HEK293 (cell line): ENCODE measurements around the gene OR4D5.

Experiments used
- CTCF ChIA-PET: fragments of 350-600 bp; formaldehyde crosslinking; extraction: SDS; loops from one replicate; lab custom pipeline; 2021; ENCODE audit warnings: antibody characterized with exemption; lab: Yijun Ruan, JAX
- POLR2A ChIA-PET: fragments of 300-600 bp; formaldehyde crosslinking; extraction: SDS; loops from one replicate; lab custom pipeline; 2020; ENCODE audit warnings: antibody characterized with exemption, inconsistent platforms; lab: Yijun Ruan, JAX
- H3K27ac ChIP-seq: fragments of 200-500 bp; sonication (Bioruptor generic); 2 replicates; pipeline ENCODE4 v1.5.1; 2014; ENCODE audit warnings: low read depth, low read length, control low read depth, inconsistent platforms; ENCODE audit errors: extremely low read depth
- H3K36me3 ChIP-seq, 2 experiments: fragments of 200-500 bp in 1 of 2; sonication (Bioruptor generic) in 1 of 2; 1 replicate in 1 of 2; 2 replicates in 1 of 2; pipeline ENCODE4 v1.5.1; 2014 to 2017; ENCODE audit warnings: inconsistent platforms in 2 of 2, low read length in 2 of 2; ENCODE audit not compliant: control insufficient read depth in 2 of 2, insufficient read depth in 1 of 2
- H3K4me1 ChIP-seq: fragments of 200-500 bp; sonication (Bioruptor generic); 2 replicates; pipeline ENCODE4 v1.5.1; 2014; ENCODE audit warnings: mild to moderate bottlenecking, low read length, inconsistent platforms; ENCODE audit not compliant: control insufficient read depth, insufficient read depth
- H3K4me3 ChIP-seq: 2 replicates; pipeline ENCODE4 v1.5.1; 2011; ENCODE audit warnings: low read depth, mild to moderate bottlenecking, control low read depth, low read length, moderate library complexity
- H3K9me3 ChIP-seq: fragments of 200-500 bp; sonication (Bioruptor generic); 2 replicates; pipeline ENCODE4 v1.5.1; 2014; ENCODE audit warnings: low read depth, low read length, inconsistent platforms; ENCODE audit not compliant: control insufficient read depth, insufficient read depth
- FEZF1 ChIP-seq: fragments of 450-650 bp; formaldehyde crosslinking; IDR thresholded peaks from 2 replicates; pipeline ENCODE4 v1.5.1; 2016; ENCODE audit warnings: missing biosample characterization, missing genetic modification characterization
- PRDM1 ChIP-seq: fragments of 450-650 bp; formaldehyde crosslinking; IDR thresholded peaks from 2 replicates; pipeline ENCODE4; 2016; ENCODE audit warnings: missing biosample characterization, missing genetic modification characterization
- PRDM2 ChIP-seq: fragments of 450-650 bp; formaldehyde crosslinking; IDR thresholded peaks from 2 replicates; pipeline ENCODE4 v1.5.1; 2016; ENCODE audit warnings: missing biosample characterization, missing genetic modification characterization, borderline replicate concordance
- ZBTB1 ChIP-seq: fragments of 450-650 bp; formaldehyde crosslinking; IDR thresholded peaks from 2 replicates; pipeline ENCODE4 v1.5.1; 2016; ENCODE audit warnings: missing biosample characterization, missing genetic modification characterization
- ZBTB20 ChIP-seq: fragments of 450-650 bp; formaldehyde crosslinking; IDR thresholded peaks from 2 replicates; pipeline ENCODE4 v1.5.1; 2016; ENCODE audit warnings: missing biosample characterization, missing genetic modification characterization
- ZBTB21 ChIP-seq: fragments of 450-650 bp; formaldehyde crosslinking; IDR thresholded peaks from 2 replicates; pipeline ENCODE4 v1.5.1; 2017; ENCODE audit warnings: missing biosample characterization, missing genetic modification characterization
- ZNF10 ChIP-seq: fragments of 450-650 bp; formaldehyde crosslinking; IDR thresholded peaks from 2 replicates; pipeline ENCODE4 v1.5.1; 2017; ENCODE audit warnings: missing biosample characterization, missing genetic modification characterization
- ZNF138 ChIP-seq: fragments of 450-650 bp; formaldehyde crosslinking; IDR thresholded peaks from 2 replicates; pipeline ENCODE4 v1.5.1; 2016; ENCODE audit warnings: missing biosample characterization, missing genetic modification characterization, borderline replicate concordance
- ZNF146 ChIP-seq: fragments of 450-650 bp; formaldehyde crosslinking; IDR thresholded peaks from 2 replicates; pipeline ENCODE4 v1.5.1; 2016; ENCODE audit warnings: missing biosample characterization, missing genetic modification characterization
- ZNF18 ChIP-seq: fragments of 450-650 bp; formaldehyde crosslinking; IDR thresholded peaks from 2 replicates; pipeline ENCODE4 v1.5.1; 2016; ENCODE audit warnings: missing biosample characterization, missing genetic modification characterization
- ZNF214 ChIP-seq: fragments of 450-650 bp; formaldehyde crosslinking; IDR thresholded peaks from 2 replicates; pipeline ENCODE4 v1.5.1; 2017; ENCODE audit warnings: missing biosample characterization, mild to moderate bottlenecking, missing genetic modification characterization, borderline replicate concordance
- ZNF362 ChIP-seq: fragments of 450-650 bp; formaldehyde crosslinking; IDR thresholded peaks from 2 replicates; pipeline ENCODE4 v1.5.1; 2016; ENCODE audit warnings: missing biosample characterization, missing genetic modification characterization
- ZNF48 ChIP-seq: fragments of 450-650 bp; formaldehyde crosslinking; IDR thresholded peaks from 2 replicates; pipeline ENCODE4 v1.5.1; 2016; ENCODE audit warnings: missing biosample characterization, missing genetic modification characterization
- ZNF521 ChIP-seq: fragments of 450-650 bp; formaldehyde crosslinking; IDR thresholded peaks from 2 replicates; pipeline ENCODE4 v1.5.1; 2017; ENCODE audit warnings: missing biosample characterization, mild to moderate bottlenecking, missing genetic modification characterization
- ZNF629 ChIP-seq: fragments of 450-650 bp; formaldehyde crosslinking; IDR thresholded peaks from 2 replicates; pipeline ENCODE4 v1.5.1; 2017; ENCODE audit warnings: missing biosample characterization, missing genetic modification characterization
- ZNF670 ChIP-seq: fragments of 450-650 bp; formaldehyde crosslinking; IDR thresholded peaks from 2 replicates; pipeline ENCODE4 v1.5.1; 2016; ENCODE audit warnings: missing biosample characterization, missing genetic modification characterization, low read depth
- ZNF843 ChIP-seq: fragments of 450-650 bp; formaldehyde crosslinking; IDR thresholded peaks from 2 replicates; pipeline ENCODE4 v1.5.1; 2016; ENCODE audit warnings: missing biosample characterization, missing genetic modification characterization
- TF ChIP-seq, protein P1 (sequence below): fragments of 450-650 bp; formaldehyde crosslinking; IDR thresholded peaks from 2 replicates; pipeline ENCODE4 v1.5.1; 2016; ENCODE audit warnings: missing biosample characterization, missing genetic modification characterization
- TF ChIP-seq, protein P2 (sequence below): fragments of 450-650 bp; formaldehyde crosslinking; conservative IDR thresholded peaks from 2 replicates; pipeline ENCODE4 v1.5.1; 2016; ENCODE audit warnings: low read depth, missing biosample characterization, missing genetic modification characterization

The OR4D5 gene

DNA sequence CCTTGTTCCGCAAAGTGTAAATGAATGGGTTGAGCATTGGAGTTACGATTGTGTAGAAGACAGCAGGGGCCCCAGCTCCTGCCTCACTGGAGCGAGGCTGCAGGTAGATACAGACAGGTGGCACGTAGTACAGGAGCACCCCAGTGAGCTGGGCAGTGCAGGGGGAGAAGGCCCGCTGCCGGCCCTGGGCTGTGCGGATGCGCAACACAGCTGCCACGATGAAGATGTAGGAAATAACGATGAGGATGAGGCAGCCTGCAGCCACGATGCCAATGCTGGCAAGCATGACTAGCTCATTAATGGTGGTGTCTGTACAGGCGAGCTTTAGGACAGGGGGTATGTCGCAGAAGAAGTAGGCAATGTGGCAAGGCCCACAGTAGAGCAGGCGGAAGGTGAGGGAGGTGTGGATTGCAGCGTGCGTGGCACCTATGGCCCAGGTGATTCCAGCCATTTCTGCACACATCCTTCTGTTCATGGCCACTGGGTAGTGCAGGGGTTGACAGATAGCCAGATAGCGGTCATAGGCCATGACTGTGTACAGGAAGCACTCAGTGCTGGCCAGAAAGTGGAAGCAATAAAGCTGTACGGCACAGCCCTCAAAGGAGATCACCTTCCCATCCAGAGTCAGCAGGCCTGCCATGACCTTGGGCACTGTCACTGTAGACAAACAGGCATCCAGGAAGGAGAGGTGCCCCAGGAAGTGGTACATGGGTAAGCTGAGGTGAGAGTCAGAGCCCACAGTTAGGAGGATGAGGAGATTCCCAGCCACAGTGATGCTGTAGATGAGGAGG lies 37.5 kb downstream of the OR4D5 start (continued):
- TF ChIP-seq PRDM2 (tag by site-specific recombination), result no peak
- TF ChIP-seq ZNF362 (tag by site-specific recombination), result no peak
- no peak for TF ChIP-seq ZBTB20 (tag by site-specific recombination)
- no peak for TF ChIP-seq ZNF214
- no peak for TF ChIP-seq ZNF10 (tag by site-specific recombination)
- TF ChIP-seq ZNF521, result no peak
- no peak for TF ChIP-seq ZNF48 (tag by site-specific recombination)
- TF ChIP-seq ZBTB21, result no peak
- TF ChIP-seq FEZF1 (tag by site-specific recombination), result no peak
- TF ChIP-seq, protein P1, sequence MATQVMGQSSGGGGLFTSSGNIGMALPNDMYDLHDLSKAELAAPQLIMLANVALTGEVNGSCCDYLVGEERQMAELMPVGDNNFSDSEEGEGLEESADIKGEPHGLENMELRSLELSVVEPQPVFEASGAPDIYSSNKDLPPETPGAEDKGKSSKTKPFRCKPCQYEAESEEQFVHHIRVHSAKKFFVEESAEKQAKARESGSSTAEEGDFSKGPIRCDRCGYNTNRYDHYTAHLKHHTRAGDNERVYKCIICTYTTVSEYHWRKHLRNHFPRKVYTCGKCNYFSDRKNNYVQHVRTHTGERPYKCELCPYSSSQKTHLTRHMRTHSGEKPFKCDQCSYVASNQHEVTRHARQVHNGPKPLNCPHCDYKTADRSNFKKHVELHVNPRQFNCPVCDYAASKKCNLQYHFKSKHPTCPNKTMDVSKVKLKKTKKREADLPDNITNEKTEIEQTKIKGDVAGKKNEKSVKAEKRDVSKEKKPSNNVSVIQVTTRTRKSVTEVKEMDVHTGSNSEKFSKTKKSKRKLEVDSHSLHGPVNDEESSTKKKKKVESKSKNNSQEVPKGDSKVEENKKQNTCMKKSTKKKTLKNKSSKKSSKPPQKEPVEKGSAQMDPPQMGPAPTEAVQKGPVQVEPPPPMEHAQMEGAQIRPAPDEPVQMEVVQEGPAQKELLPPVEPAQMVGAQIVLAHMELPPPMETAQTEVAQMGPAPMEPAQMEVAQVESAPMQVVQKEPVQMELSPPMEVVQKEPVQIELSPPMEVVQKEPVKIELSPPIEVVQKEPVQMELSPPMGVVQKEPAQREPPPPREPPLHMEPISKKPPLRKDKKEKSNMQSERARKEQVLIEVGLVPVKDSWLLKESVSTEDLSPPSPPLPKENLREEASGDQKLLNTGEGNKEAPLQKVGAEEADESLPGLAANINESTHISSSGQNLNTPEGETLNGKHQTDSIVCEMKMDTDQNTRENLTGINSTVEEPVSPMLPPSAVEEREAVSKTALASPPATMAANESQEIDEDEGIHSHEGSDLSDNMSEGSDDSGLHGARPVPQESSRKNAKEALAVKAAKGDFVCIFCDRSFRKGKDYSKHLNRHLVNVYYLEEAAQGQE (tag by site-specific recombination), result no peak
- no peak for TF ChIP-seq ZNF670

DNA sequence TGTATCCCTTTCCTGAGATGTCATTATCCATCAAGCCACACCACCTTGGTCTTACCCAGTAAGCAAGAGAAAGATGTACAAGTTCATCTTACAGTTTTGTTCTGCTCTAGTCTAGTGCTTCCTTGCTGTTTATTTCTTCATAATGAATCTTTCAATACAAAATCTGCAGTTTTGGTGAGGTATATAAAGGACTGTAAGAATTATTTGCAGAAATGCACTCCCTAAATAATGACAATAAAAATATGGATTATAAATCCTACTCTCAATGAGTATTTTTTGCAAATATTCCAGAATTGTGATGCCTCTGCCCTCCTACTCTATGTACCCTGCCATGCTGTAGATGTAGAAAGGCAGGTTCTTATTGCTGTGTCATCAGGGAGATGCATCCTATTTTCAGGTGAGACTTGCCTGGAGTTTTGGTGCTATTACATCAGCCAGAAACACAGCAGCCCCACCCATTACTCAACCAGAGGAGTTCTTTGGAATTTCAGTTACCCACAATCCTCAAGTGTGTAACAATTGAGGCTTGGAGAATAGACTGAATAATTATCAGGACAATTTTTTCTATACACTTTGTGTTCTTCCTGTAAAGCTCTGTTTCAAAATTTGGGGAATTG lies 38.4 kb downstream of the OR4D5 start, which contains the start of gene OR10S1:
Gene OR10S1, minus strand, starts transcription at position 51 of the 617 bp plus-strand sequence. CDS start 117 bp downstream, outside the sequence.
- no peaks in the 10 kb centered on the region for H3K9me3 ChIP-seq
- no peaks in the 10 kb centered on the region for H3K4me1 ChIP-seq
- CTCF ChIA-PET, result no interaction called here
- H3K27ac ChIP-seq, result no peak within 1 kb of the TSS
- POLR2A ChIA-PET, result no interaction called here
- no peak within 1 kb of the TSS for H3K4me3 ChIP-seq
- no peaks in the 10 kb centered on the region for H3K36me3 ChIP-seq
- TF ChIP-seq ZNF843 (tag by site-specific recombination) (no peak), ZNF629 (no peak), PRDM1 (tag by site-specific recombination) (no peak), ZNF18 (tag by site-specific recombination) (no peak), ZNF138 (tag by site-specific recombination) (no peak), ZBTB1 (tag by site-specific recombination) (no peak), ZNF146 (no peak)
- TF ChIP-seq, protein P2, sequence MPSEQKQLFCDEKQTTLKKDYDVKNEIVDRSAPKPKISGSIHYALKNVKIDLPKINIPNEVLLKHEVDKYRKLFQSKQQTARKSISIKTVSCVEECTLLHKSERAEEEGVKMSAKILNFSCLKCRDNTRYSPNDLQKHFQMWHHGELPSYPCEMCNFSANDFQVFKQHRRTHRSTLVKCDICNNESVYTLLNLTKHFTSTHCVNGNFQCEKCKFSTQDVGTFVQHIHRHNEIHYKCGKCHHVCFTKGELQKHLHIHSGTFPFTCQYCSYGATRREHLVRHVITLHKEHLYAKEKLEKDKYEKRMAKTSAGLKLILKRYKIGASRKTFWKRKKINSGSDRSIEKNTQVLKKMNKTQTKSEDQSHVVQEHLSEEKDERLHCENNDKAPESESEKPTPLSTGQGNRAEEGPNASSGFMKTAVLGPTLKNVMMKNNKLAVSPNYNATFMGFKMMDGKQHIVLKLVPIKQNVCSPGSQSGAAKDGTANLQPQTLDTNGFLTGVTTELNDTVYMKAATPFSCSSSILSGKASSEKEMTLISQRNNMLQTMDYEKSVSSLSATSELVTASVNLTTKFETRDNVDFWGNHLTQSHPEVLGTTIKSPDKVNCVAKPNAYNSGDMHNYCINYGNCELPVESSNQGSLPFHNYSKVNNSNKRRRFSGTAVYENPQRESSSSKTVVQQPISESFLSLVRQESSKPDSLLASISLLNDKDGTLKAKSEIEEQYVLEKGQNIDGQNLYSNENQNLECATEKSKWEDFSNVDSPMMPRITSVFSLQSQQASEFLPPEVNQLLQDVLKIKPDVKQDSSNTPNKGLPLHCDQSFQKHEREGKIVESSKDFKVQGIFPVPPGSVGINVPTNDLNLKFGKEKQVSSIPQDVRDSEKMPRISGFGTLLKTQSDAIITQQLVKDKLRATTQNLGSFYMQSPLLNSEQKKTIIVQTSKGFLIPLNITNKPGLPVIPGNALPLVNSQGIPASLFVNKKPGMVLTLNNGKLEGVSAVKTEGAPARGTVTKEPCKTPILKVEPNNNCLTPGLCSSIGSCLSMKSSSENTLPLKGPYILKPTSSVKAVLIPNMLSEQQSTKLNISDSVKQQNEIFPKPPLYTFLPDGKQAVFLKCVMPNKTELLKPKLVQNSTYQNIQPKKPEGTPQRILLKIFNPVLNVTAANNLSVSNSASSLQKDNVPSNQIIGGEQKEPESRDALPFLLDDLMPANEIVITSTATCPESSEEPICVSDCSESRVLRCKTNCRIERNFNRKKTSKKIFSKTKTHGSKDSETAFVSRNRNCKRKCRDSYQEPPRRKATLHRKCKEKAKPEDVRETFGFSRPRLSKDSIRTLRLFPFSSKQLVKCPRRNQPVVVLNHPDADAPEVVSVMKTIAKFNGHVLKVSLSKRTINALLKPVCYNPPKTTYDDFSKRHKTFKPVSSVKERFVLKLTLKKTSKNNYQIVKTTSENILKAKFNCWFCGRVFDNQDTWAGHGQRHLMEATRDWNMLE (tag by site-specific recombination), result no peak
